H9 (cell line): ENCODE data around the gene PUS7. TPM values are rescaled to one million over a fixed set of nuclear protein-coding genes. Genes with fewer than 3 reads are reported as not detected.

Experiments
- DNase-seq: peaks from one replicate; pipeline ENCODE4 v3.0.0-alpha.2; 2017
- H2AFZ ChIP-seq: one replicate; pipeline ENCODE4 v1.6.1; 2013; ENCODE audit warnings: mild to moderate bottlenecking, low read length, control low read depth, moderate library complexity
- H2AK5ac ChIP-seq: 2 replicates; pipeline ENCODE4 v1.6.1; 2013; ENCODE audit warnings: low read length, control low read depth, mixed read lengths; ENCODE audit not compliant: insufficient read length
- H2BK120ac ChIP-seq: one replicate; pipeline ENCODE4 v1.6.1; 2013; ENCODE audit warnings: low read depth, mild to moderate bottlenecking, low read length, control low read depth, inconsistent platforms; ENCODE audit not compliant: poor library complexity, severe bottlenecking
- H2BK12ac ChIP-seq: 2 replicates; pipeline ENCODE4 v1.6.1; 2013; ENCODE audit warnings: low read length, control low read depth, mixed read lengths, low read depth; ENCODE audit not compliant: insufficient read length
- H2BK15ac ChIP-seq: 2 replicates; pipeline ENCODE4 v1.6.1; 2013; ENCODE audit warnings: low read depth, low read length, control low read depth
- H2BK20ac ChIP-seq: one replicate; pipeline ENCODE4 v1.6.1; 2013; ENCODE audit warnings: low read depth, mild to moderate bottlenecking, low read length, control low read depth, inconsistent platforms; ENCODE audit not compliant: poor library complexity, severe bottlenecking
- H2BK5ac ChIP-seq: 2 replicates; pipeline ENCODE4 v1.6.1; 2013; ENCODE audit warnings: low read length, control low read depth, mixed read lengths; ENCODE audit not compliant: insufficient read length
- H3K14ac ChIP-seq: 2 replicates; pipeline ENCODE4 v1.6.1; 2013; ENCODE audit warnings: low read length, control low read depth; ENCODE audit not compliant: insufficient read depth
- H3K18ac ChIP-seq: 2 replicates; pipeline ENCODE4 v1.6.1; 2013; ENCODE audit warnings: low read depth, mild to moderate bottlenecking, mixed read lengths, low read length, control low read depth; ENCODE audit not compliant: insufficient read length
- H3K23ac ChIP-seq: 2 replicates; pipeline ENCODE4 v1.6.1; 2013; ENCODE audit warnings: low read length, control low read depth, mixed read lengths, low read depth; ENCODE audit not compliant: insufficient read length
- H3K23me2 ChIP-seq: 2 replicates; pipeline ENCODE4 v1.6.1; 2013; ENCODE audit warnings: low read depth, mild to moderate bottlenecking, mixed read lengths, low read length, control low read depth; ENCODE audit not compliant: insufficient read length, poor library complexity, severe bottlenecking
- H3K27ac ChIP-seq: 2 replicates; pipeline ENCODE4 v1.5.1; 2013; ENCODE audit warnings: low read length, control low read depth, mixed read lengths, low read depth; ENCODE audit not compliant: insufficient read length
- H3K27me3 ChIP-seq: 2 replicates; pipeline ENCODE4 v1.6.1; 2013; ENCODE audit warnings: low read length, control low read depth, inconsistent platforms; ENCODE audit not compliant: insufficient read depth
- H3K4ac ChIP-seq: 2 replicates; pipeline ENCODE4 v1.6.1; 2013; ENCODE audit warnings: low read depth, mild to moderate bottlenecking, control low read depth, inconsistent platforms, low read length, moderate library complexity
- H3K4me1 ChIP-seq: 2 replicates; pipeline ENCODE4 v1.6.1; 2013; ENCODE audit warnings: low read length, control low read depth, inconsistent platforms; ENCODE audit not compliant: insufficient read depth
- H3K4me2 ChIP-seq: 2 replicates; pipeline ENCODE4 v1.6.1; 2013; ENCODE audit warnings: low read length, control low read depth, mixed read lengths; ENCODE audit not compliant: insufficient read length, insufficient read depth
- H3K56ac ChIP-seq: 2 replicates; pipeline ENCODE4 v1.6.1; 2013; ENCODE audit warnings: low read depth, mild to moderate bottlenecking, mixed read lengths, low read length, control low read depth; ENCODE audit not compliant: insufficient read length
- H3K79me1 ChIP-seq: 2 replicates; pipeline ENCODE4 v1.6.1; 2013; ENCODE audit warnings: low read depth, mild to moderate bottlenecking, moderate library complexity, low read length, control low read depth, inconsistent platforms; ENCODE audit not compliant: insufficient read depth, poor library complexity, severe bottlenecking
- H3K79me2 ChIP-seq: 2 replicates; pipeline ENCODE4 v1.6.1; 2013; ENCODE audit warnings: low read length, control low read depth, inconsistent platforms; ENCODE audit not compliant: insufficient read depth
- H3K9ac ChIP-seq: 2 replicates; pipeline ENCODE4 v1.6.1; 2013; ENCODE audit warnings: low read length, control low read depth, mixed read lengths; ENCODE audit not compliant: insufficient read length; ENCODE audit errors: extremely low read depth
- H3K9me3 ChIP-seq: one replicate; pipeline ENCODE4 v1.6.1; 2013; ENCODE audit warnings: low read depth, low read length, inconsistent platforms; ENCODE audit not compliant: control insufficient read depth
- H3T11ph ChIP-seq: one replicate; pipeline ENCODE4 v1.6.1; 2013; ENCODE audit warnings: mild to moderate bottlenecking, low read length, control low read depth, inconsistent platforms
- H4K20me1 ChIP-seq: one replicate; pipeline ENCODE4 v1.6.1; 2013; ENCODE audit not compliant: control insufficient read depth, insufficient read length, insufficient read depth
- H4K5ac ChIP-seq: 2 replicates; pipeline ENCODE4 v1.6.1; 2013; ENCODE audit warnings: low read depth, mild to moderate bottlenecking, mixed read lengths, low read length, control low read depth; ENCODE audit not compliant: insufficient read length
- H4K8ac ChIP-seq: replicated peaks from 2 replicates; pipeline ENCODE4 v1.6.1; 2013; ENCODE audit warnings: low read length, control low read depth, mixed read lengths, low read depth; ENCODE audit not compliant: insufficient read length
- H4K91ac ChIP-seq: 2 replicates; pipeline ENCODE4 v1.6.1; 2013; ENCODE audit warnings: low read depth, mild to moderate bottlenecking, moderate library complexity, mixed read lengths, low read length, control low read depth; ENCODE audit not compliant: insufficient read length
- H3K27ac Mint-ChIP-seq, 3 experiments: 2 replicates in 2 of 3; 3 replicates in 1 of 3; pipeline ENCODE4 v1.8.0; 2020 to 2021; ENCODE audit warnings: mixed read lengths in 3 of 3, mild to moderate bottlenecking in 1 of 3, moderate library complexity in 1 of 3
- H3K27me3 Mint-ChIP-seq: 2 replicates; pipeline ENCODE4 v1.8.0; 2021; ENCODE audit warnings: low read depth, mild to moderate bottlenecking, moderate library complexity, mixed read lengths
- H3K36me3 Mint-ChIP-seq, 3 experiments: 2 replicates in 2 of 3; 3 replicates in 1 of 3; pipeline ENCODE4 v1.8.0; 2020 to 2021; ENCODE audit warnings: low read depth in 3 of 3, mixed read lengths in 3 of 3; ENCODE audit not compliant: insufficient read depth in 1 of 3
- H3K4me1 Mint-ChIP-seq, 2 experiments: 2 replicates each; pipeline ENCODE4 v1.8.0; 2020; ENCODE audit warnings: mixed read lengths in 2 of 2
- H3K4me3 Mint-ChIP-seq, 2 experiments: 2 replicates in 1 of 2; 3 replicates in 1 of 2; pipeline ENCODE4 v1.8.0; 2020 to 2021; ENCODE audit warnings: mild to moderate bottlenecking in 2 of 2, mixed read lengths in 2 of 2, moderate library complexity in 1 of 2
- H3K9me3 Mint-ChIP-seq, 2 experiments: 2 replicates in 1 of 2; 3 replicates in 1 of 2; pipeline ENCODE4 v1.8.0; 2020; ENCODE audit warnings: mild to moderate bottlenecking in 2 of 2, mixed read lengths in 2 of 2, moderate library complexity in 1 of 2
- WGBS: extraction: QIAGEN DNeasy Blood & Tissue Kit; methylation state at CpG from one replicate; pipeline ENCODE4 v1.1.7; 2013; ENCODE audit warnings: missing lambda C conversion rate, low lambda C conversion rate, mixed read lengths; ENCODE audit not compliant: insufficient read length; ENCODE audit errors: extremely low coverage; 5-methylcytosine and 5-hydroxymethylcytosine counted together
- total RNA-seq: library from RNA; stranded (reverse); gene quantifications from 2 replicates; pipeline ENCODE4 v1.2.1, GENCODE V29; 2021
- TF ChIP-seq, protein P1 (sequence below): fragments of 200-600 bp; sonication (generic); conservative IDR thresholded peaks from 3 replicates; pipeline ENCODE4 v1.8.0; 2021; ENCODE audit warnings: antibody characterized with exemption, mild to moderate bottlenecking

PUS7 gene
- total RNA-seq, 1 experiment from 2014 or later: 54.3 TPM

DNA sequence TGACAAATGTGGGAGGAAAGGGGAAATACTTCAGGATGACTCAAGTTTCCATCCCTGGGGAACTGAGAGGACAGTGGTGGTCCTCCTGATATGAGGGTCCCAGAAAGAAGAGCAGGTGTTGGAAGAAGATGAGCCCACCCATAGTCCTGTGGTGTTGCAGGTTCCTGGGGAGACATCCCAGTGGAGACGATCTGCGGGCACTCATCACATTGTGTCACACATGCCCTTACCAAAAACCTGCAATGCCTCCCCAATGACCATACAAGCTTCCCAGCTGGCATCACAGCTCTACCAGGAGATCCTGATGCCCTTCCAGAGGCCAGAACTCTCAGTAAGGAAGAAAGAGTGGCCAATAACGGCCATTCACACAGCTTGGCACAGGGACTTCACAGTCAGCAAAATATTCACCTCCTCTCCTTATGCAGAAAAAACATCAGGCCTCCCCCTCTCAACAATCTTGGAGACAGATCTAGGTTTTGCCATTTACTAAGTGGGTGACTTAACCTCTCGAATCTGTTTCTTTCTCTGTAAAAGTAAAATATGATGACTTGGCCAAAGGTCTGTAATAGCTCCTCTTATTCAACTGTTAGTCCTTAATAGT lies 9.0 kb downstream of the PUS7 start:
- DNase-seq: no peak
- Histone ChIP-seq H3K79me2 (peaks cover 30% of the 10 kb centered on the region), H3K56ac (no peak overlapping the region), H2BK12ac (no peak overlapping the region), H4K91ac (no peak overlapping the region), H3K4ac (no peak overlapping the region), H4K20me1 (no peaks in the 10 kb centered on the region), H3K9me3 (no peaks in the 10 kb centered on the region), H2BK15ac (no peak overlapping the region), H2BK20ac (no peak overlapping the region), H3K27ac (no peak overlapping the region), H3K23me2 (no peaks in the 10 kb centered on the region), H3K79me1 (peaks cover 17% of the 10 kb centered on the region), H3K9ac (no peak overlapping the region), H4K8ac (no peak overlapping the region), H3K27me3 (no peaks in the 10 kb centered on the region), H2AFZ (no peak overlapping the region), H3T11ph (no peak overlapping the region), H4K5ac (no peak overlapping the region), H3K18ac (no peak overlapping the region), H2AK5ac (no peak overlapping the region), H2BK5ac (no peak overlapping the region), H2BK120ac (no peak overlapping the region), H3K23ac (no peak overlapping the region), H3K14ac (no peak overlapping the region), H3K4me1 (no peaks in the 10 kb centered on the region), H3K4me2 (no peak overlapping the region)
- Mint-ChIP-seq H3K27ac (peak overlapping the region; percentile 20 to 58 (median 57); a peak in 5 of 7 replicates), H3K4me1 (peaks cover 0 to 7% of the 10 kb centered on the region in 2 experiments; a peak in 1 of 4 replicates), H3K27me3 (no peaks in the 10 kb centered on the region), H3K36me3 (peaks cover 36 to 42% (median 41%) of the 10 kb centered on the region in 3 experiments), H3K9me3 (no peaks in the 10 kb centered on the region; a peak in 1 of 5 replicates), H3K4me3 (no peak overlapping the region)
- no CpG with 5 or more reads among the region's 4 CpGs for WGBS
- TF ChIP-seq, protein P1, sequence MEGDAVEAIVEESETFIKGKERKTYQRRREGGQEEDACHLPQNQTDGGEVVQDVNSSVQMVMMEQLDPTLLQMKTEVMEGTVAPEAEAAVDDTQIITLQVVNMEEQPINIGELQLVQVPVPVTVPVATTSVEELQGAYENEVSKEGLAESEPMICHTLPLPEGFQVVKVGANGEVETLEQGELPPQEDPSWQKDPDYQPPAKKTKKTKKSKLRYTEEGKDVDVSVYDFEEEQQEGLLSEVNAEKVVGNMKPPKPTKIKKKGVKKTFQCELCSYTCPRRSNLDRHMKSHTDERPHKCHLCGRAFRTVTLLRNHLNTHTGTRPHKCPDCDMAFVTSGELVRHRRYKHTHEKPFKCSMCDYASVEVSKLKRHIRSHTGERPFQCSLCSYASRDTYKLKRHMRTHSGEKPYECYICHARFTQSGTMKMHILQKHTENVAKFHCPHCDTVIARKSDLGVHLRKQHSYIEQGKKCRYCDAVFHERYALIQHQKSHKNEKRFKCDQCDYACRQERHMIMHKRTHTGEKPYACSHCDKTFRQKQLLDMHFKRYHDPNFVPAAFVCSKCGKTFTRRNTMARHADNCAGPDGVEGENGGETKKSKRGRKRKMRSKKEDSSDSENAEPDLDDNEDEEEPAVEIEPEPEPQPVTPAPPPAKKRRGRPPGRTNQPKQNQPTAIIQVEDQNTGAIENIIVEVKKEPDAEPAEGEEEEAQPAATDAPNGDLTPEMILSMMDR: no peak
